Naive thymus-derived CD4-positive, alpha-beta T cell (primary cell): Measurements from ENCODE around the gene NLGN2. TPM values are rescaled to one million over a fixed set of nuclear protein-coding genes. Genes with fewer than 3 reads are reported as not detected.

ENCODE experiments used
- polyA plus RNA-seq, 2 donors: library from polyadenylated mRNA; unstranded; fragments of 300-500 nt; fragmentation: Illumina TruSeq; gene quantifications; one replicate each; pipeline ENCODE4 v1.2.3, GENCODE V29; 2021
- total RNA-seq, 6 experiments: library from RNA in 5 of 6; stranded (reverse) in 5 of 6; gene quantifications; 1 replicate in 5 of 6; 2 replicates in 1 of 6; pipeline ENCODE4 v1.2.3 and lab custom pipeline; 2021 to 2026

The NLGN2 gene
- total and polyA plus RNA-seq, 7 experiments from 2014 or later, result 0.20 to 17.8 (median 8.6) TPM

Other genes starting within 250 kb of the NLGN2 start
Only the 30 nearest of the 39 such genes appear.
- 10 to 100 TPM; 51.2 to 91.5 (median 52.3) TPM for gene DVL2, start 173.3 kb upstream of the NLGN2 start, total RNA-seq
- 10 to 100 TPM; 15.1 to 31.1 TPM for gene DVL2, start 173.3 kb upstream of the NLGN2 start, polyA plus RNA-seq
- 10 to 100 TPM; 12.3 to 58.7 (median 55.2) TPM for gene PHF23, start 168.4 kb upstream of the NLGN2 start, total RNA-seq
- 10 to 100 TPM; 16.0 to 41.3 TPM for gene PHF23, start 168.4 kb upstream of the NLGN2 start, polyA plus RNA-seq
- gene GABARAP, start 165.4 kb upstream of the NLGN2 start, total RNA-seq, result 100 to 1,000 TPM; 214 to 427 (median 286) TPM
- gene GABARAP, start 165.4 kb upstream of the NLGN2 start, polyA plus RNA-seq, result 100 to 1,000 TPM; 656 to 950 TPM
- 100 to 1,000 TPM in 4 of 5 experiments, 10 to 100 TPM in 1; 96.8 to 173 (median 133) TPM for gene CTDNEP1, start 156.1 kb upstream of the NLGN2 start, total RNA-seq
- gene CTDNEP1, start 156.1 kb upstream of the NLGN2 start, polyA plus RNA-seq, result 10 to 100 TPM; 38.3 to 45.4 TPM
- gene ELP5, start 155.6 kb upstream of the NLGN2 start, total RNA-seq, result 10 to 100 TPM; 26.9 to 49.1 (median 32.9) TPM
- 10 to 100 TPM; 60.4 to 89.9 TPM for gene ELP5, start 155.6 kb upstream of the NLGN2 start, polyA plus RNA-seq
- gene CLDN7, start 145.4 kb upstream of the NLGN2 start, total RNA-seq, result 1 to 10 TPM in 2 of 5 experiments, under 1 TPM in 3; 0.29 to 3.8 (median 0.81) TPM
- 1 to 10 TPM; 1.7 to 2.9 TPM for gene CLDN7, start 145.4 kb upstream of the NLGN2 start, polyA plus RNA-seq
- gene SLC2A4, start 126.1 kb upstream of the NLGN2 start, total RNA-seq, result not detected
- gene SLC2A4, start 126.1 kb upstream of the NLGN2 start, polyA plus RNA-seq, result not detected
- under 1 TPM in 3 of 5 experiments, not detected in 2; 0.27 to 0.64 (median 0.40) TPM for gene YBX2, start 113.2 kb upstream of the NLGN2 start, total RNA-seq
- gene YBX2, start 113.2 kb upstream of the NLGN2 start, polyA plus RNA-seq, result not detected
- gene EIF5A, start 100.2 kb upstream of the NLGN2 start, total RNA-seq, result 100 to 1,000 TPM; 237 to 666 (median 453) TPM
- gene EIF5A, start 100.2 kb upstream of the NLGN2 start, polyA plus RNA-seq, result 100 to 1,000 TPM; 158 to 558 TPM
- gene GPS2, start 92.5 kb upstream of the NLGN2 start, total RNA-seq, result 100 to 1,000 TPM in 3 of 5 experiments, 10 to 100 TPM in 2; 72.6 to 145 (median 107) TPM
- gene GPS2, start 92.5 kb upstream of the NLGN2 start, polyA plus RNA-seq, result 100 to 1,000 TPM in 1 of 2 donors, 10 to 100 TPM in 1; 80.1 to 134 TPM
- 10 to 100 TPM; 42.6 to 92.6 (median 50.1) TPM for gene NEURL4, start 78.5 kb upstream of the NLGN2 start, total RNA-seq
- 1 to 10 TPM; 1.1 to 2.5 TPM for gene NEURL4, start 78.5 kb upstream of the NLGN2 start, polyA plus RNA-seq
- 100 to 1,000 TPM; 482 to 708 (median 599) TPM for gene ACAP1, start 71.3 kb upstream of the NLGN2 start, total RNA-seq
- 100 to 1,000 TPM; 234 to 337 TPM for gene ACAP1, start 71.3 kb upstream of the NLGN2 start, polyA plus RNA-seq
- 10 to 100 TPM in 1 of 5 experiments, 1 to 10 TPM in 4; 2.7 to 13.7 (median 4.0) TPM for gene KCTD11, start 55.7 kb upstream of the NLGN2 start, total RNA-seq
- 1 to 10 TPM in 1 of 2 donors, under 1 TPM in 1; 0.83 to 1.1 TPM for gene KCTD11, start 55.7 kb upstream of the NLGN2 start, polyA plus RNA-seq
- not detected for gene TMEM95, start 52.7 kb upstream of the NLGN2 start, total RNA-seq
- gene TMEM95, start 52.7 kb upstream of the NLGN2 start, polyA plus RNA-seq, result not detected
- 10 to 100 TPM in 4 of 5 experiments, 1 to 10 TPM in 1; 1.5 to 23.4 (median 13.9) TPM for gene TNK1, start 26.8 kb upstream of the NLGN2 start, total RNA-seq
- 1 to 10 TPM; 5.8 to 7.4 TPM for gene TNK1, start 26.8 kb upstream of the NLGN2 start, polyA plus RNA-seq
- 100 to 1,000 TPM in 1 of 5 experiments, 10 to 100 TPM in 4; 74.8 to 142 (median 85.0) TPM for gene PLSCR3, start 13.3 kb upstream of the NLGN2 start, total RNA-seq
- gene PLSCR3, start 13.3 kb upstream of the NLGN2 start, polyA plus RNA-seq, result 100 to 1,000 TPM; 162 to 212 TPM
- gene TMEM256, start 3.7 kb upstream of the NLGN2 start, total RNA-seq, result 10 to 100 TPM; 31.5 to 58.5 (median 48.2) TPM
- 10 to 100 TPM; 45.2 to 64.9 TPM for gene TMEM256, start 3.7 kb upstream of the NLGN2 start, polyA plus RNA-seq
- not detected for gene SPEM1, start 12.5 kb downstream of the NLGN2 start, total RNA-seq
- not detected for gene SPEM1, start 12.5 kb downstream of the NLGN2 start, polyA plus RNA-seq
- not detected for gene SPEM2, start 17.8 kb downstream of the NLGN2 start, total RNA-seq
- gene SPEM2, start 17.8 kb downstream of the NLGN2 start, polyA plus RNA-seq, result not detected
- not detected for gene SPEM3, start 21.0 kb downstream of the NLGN2 start, total RNA-seq
- not detected for gene SPEM3, start 21.0 kb downstream of the NLGN2 start, polyA plus RNA-seq
- gene TMEM102, start 27.6 kb downstream of the NLGN2 start, total RNA-seq, result 10 to 100 TPM in 3 of 5 experiments, 1 to 10 TPM in 2; 8.2 to 19.1 (median 16.5) TPM
- gene TMEM102, start 27.6 kb downstream of the NLGN2 start, polyA plus RNA-seq, result 10 to 100 TPM in 1 of 2 donors, 1 to 10 TPM in 1; 8.5 to 26.1 TPM
- 10 to 100 TPM in 1 of 5 experiments, 1 to 10 TPM in 4; 2.8 to 39.7 (median 3.4) TPM for gene FGF11, start 31.7 kb downstream of the NLGN2 start, total RNA-seq
- under 1 TPM in 1 of 2 donors, not detected in 1; 0.09 TPM for gene FGF11, start 31.7 kb downstream of the NLGN2 start, polyA plus RNA-seq
- 10 to 100 TPM in 1 of 5 experiments, 1 to 10 TPM in 4; 6.0 to 14.6 (median 7.2) TPM for gene CHRNB1, start 37.2 kb downstream of the NLGN2 start, total RNA-seq
- 10 to 100 TPM; 14.9 to 24.8 TPM for gene CHRNB1, start 37.2 kb downstream of the NLGN2 start, polyA plus RNA-seq
- gene ZBTB4, start 71.8 kb downstream of the NLGN2 start, total RNA-seq, result 10 to 100 TPM; 30.3 to 89.2 (median 64.1) TPM
- gene ZBTB4, start 71.8 kb downstream of the NLGN2 start, polyA plus RNA-seq, result 10 to 100 TPM; 15.3 to 25.5 TPM
- gene SLC35G6, start 73.6 kb downstream of the NLGN2 start, total RNA-seq, result under 1 TPM in 1 of 5 experiments, not detected in 4; 0.16 TPM
- not detected for gene SLC35G6, start 73.6 kb downstream of the NLGN2 start, polyA plus RNA-seq
- 100 to 1,000 TPM; 165 to 501 (median 225) TPM for gene POLR2A, start 76.5 kb downstream of the NLGN2 start, total RNA-seq
- gene POLR2A, start 76.5 kb downstream of the NLGN2 start, polyA plus RNA-seq, result 10 to 100 TPM; 43.6 to 82.4 TPM
- 10 to 100 TPM; 27.3 to 82.4 (median 36.9) TPM for gene TNFSF12, start 141.2 kb downstream of the NLGN2 start, total RNA-seq
- gene TNFSF12, start 141.2 kb downstream of the NLGN2 start, polyA plus RNA-seq, result 10 to 100 TPM; 25.4 to 36.1 TPM
- gene TNFSF13, start 150.9 kb downstream of the NLGN2 start, total RNA-seq, result 10 to 100 TPM in 1 of 5 experiments, 1 to 10 TPM in 4; 2.0 to 45.6 (median 4.4) TPM
- gene TNFSF13, start 150.9 kb downstream of the NLGN2 start, polyA plus RNA-seq, result 1 to 10 TPM; 1.1 to 1.5 TPM
- 10 to 100 TPM; 35.0 to 43.8 (median 40.8) TPM for gene SENP3, start 154.1 kb downstream of the NLGN2 start, total RNA-seq
- gene SENP3, start 154.1 kb downstream of the NLGN2 start, polyA plus RNA-seq, result 10 to 100 TPM; 13.2 to 20.6 TPM
- gene CD68, start 171.8 kb downstream of the NLGN2 start, total RNA-seq, result 100 to 1,000 TPM in 1 of 5 experiments, 10 to 100 TPM in 2, 1 to 10 TPM in 2; 6.8 to 176 (median 18.8) TPM
- under 1 TPM; 0.12 to 0.21 TPM for gene CD68, start 171.8 kb downstream of the NLGN2 start, polyA plus RNA-seq